Middle frontal gyrus (tissue), 1 donor: ENCODE data around the gene GON4L.
"Not testable (repeated sequence)": the region's sequence is repeated elsewhere in the genome, so short reads cannot be mapped to it uniquely, and the experiment has no call there.

Experiments used
- DNase-seq: peaks from one replicate; pipeline ENCODE4 v3.0.0-alpha.2; 2015; ENCODE audit warnings: low spot score; ENCODE audit errors: extremely low spot score

GON4L gene

DNA sequence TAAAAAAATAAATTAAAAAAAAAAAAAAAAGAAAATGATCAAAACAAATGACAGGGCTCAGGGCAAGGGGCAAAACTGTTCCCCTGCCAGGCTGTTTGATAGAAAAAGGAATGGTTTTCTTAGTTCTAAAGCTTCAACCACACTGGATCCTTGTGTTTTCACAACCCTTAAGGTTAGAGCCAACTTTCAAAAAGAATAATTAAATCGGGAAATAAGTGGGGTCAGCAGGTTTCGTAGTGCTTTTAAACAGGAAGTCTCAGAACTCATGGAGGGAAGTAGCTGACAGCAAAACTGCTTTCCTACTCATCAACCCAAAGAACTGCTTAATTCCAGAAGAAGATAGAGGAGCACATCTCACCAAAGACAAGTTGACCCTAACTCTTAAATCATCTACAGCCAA, 155.3 kb downstream of the GON4L start:
- not testable (repeated sequence) for DNase-seq
